CD14-positive monocyte (primary cell): ENCODE results near the gene TPST1. TPM values are rescaled to one million over a fixed set of nuclear protein-coding genes. Genes with fewer than 3 reads are reported as not detected.

Experiments
- DNase-seq, 3 donors: peaks; one replicate each; pipeline ENCODE4 v3.0.0-alpha.2; 2011 to 2022
- H2AFZ ChIP-seq: 2 replicates; pipeline ENCODE4 v1.6.0; 2012; ENCODE audit warnings: mild to moderate bottlenecking, low read depth, low read length, inconsistent platforms; ENCODE audit not compliant: insufficient read depth, poor library complexity, severe bottlenecking
- H3K27ac ChIP-seq, 2 donors: 1 replicate in 1 of 2; 2 replicates in 1 of 2; pipeline ENCODE4 v1.5.1; 2012 to 2013; ENCODE audit warnings: low read length in 2 of 2, control low read depth in 1 of 2, inconsistent platforms in 1 of 2, low read depth in 1 of 2, mild to moderate bottlenecking in 1 of 2
- H3K27me3 ChIP-seq, 2 donors: one replicate each; pipeline versions ENCODE4 v1.6.0 to v1.6.1; 2011 to 2013; ENCODE audit warnings: low read length in 2 of 2; ENCODE audit not compliant: control insufficient read depth in 2 of 2, insufficient read depth in 2 of 2
- H3K36me3 ChIP-seq, 2 donors: replicated peaks in 1 of 2; 1 replicate in 1 of 2; 2 replicates in 1 of 2; pipeline versions ENCODE4 v1.5.1 to v1.6.1; 2012 to 2013; ENCODE audit warnings: low read length in 2 of 2, control low read depth in 1 of 2, inconsistent platforms in 1 of 2, mild to moderate bottlenecking in 1 of 2; ENCODE audit not compliant: insufficient read depth in 2 of 2, control insufficient read depth in 1 of 2
- H3K4me1 ChIP-seq, 2 donors: 1 replicate in 1 of 2; 2 replicates in 1 of 2; pipeline versions ENCODE4 v1.5.1 to v1.6.1; 2012 to 2013; ENCODE audit warnings: low read length in 2 of 2, control low read depth in 1 of 2, inconsistent platforms in 1 of 2, mild to moderate bottlenecking in 1 of 2, moderate library complexity in 1 of 2; ENCODE audit not compliant: insufficient read depth in 2 of 2, control insufficient read depth in 1 of 2
- H3K4me2 ChIP-seq: replicated peaks from 2 replicates; pipeline ENCODE3; 2012; ENCODE audit warnings: low read length, moderate library complexity, mild to moderate bottlenecking; ENCODE audit not compliant: poor library complexity, severe bottlenecking; ENCODE audit errors: extremely low read depth
- H3K4me3 ChIP-seq, 3 experiments: fragments of 200-600 bp in 1 of 3; sonication (generic) in 1 of 3; replicated peaks in 1 of 3; 1 replicate in 2 of 3; 2 replicates in 1 of 3; pipeline ENCODE4 v1.5.1; 2011 to 2013; ENCODE audit warnings: low read length in 3 of 3, mild to moderate bottlenecking in 3 of 3, control low read depth in 2 of 3, low read depth in 2 of 3, inconsistent platforms in 1 of 3, moderate library complexity in 1 of 3
- H3K79me2 ChIP-seq: 2 replicates; pipeline ENCODE4 v1.6.0; 2012; ENCODE audit warnings: mild to moderate bottlenecking, control low read depth, inconsistent platforms, low read length, moderate library complexity; ENCODE audit not compliant: insufficient read depth
- H3K9ac ChIP-seq: 2 replicates; pipeline ENCODE4 v1.6.0; 2017; ENCODE audit warnings: low read length, mild to moderate bottlenecking; ENCODE audit not compliant: insufficient read depth, poor library complexity, severe bottlenecking
- H3K9me3 ChIP-seq, 2 donors: replicated peaks in 1 of 2; 1 replicate in 1 of 2; 2 replicates in 1 of 2; pipeline versions ENCODE4 v1.5.1 to v1.6.1; 2012 to 2013; ENCODE audit warnings: low read length in 2 of 2, control low read depth in 1 of 2; ENCODE audit not compliant: control insufficient read depth in 1 of 2, insufficient read depth in 1 of 2
- H4K20me1 ChIP-seq: 2 replicates; pipeline ENCODE4 v1.6.0; 2012; ENCODE audit warnings: mild to moderate bottlenecking, low read length, control low read depth, moderate library complexity; ENCODE audit not compliant: insufficient read depth
- H3K27ac Mint-ChIP-seq, 7 donors: one replicate each; pipeline ENCODE4 v1.8.0; 2020; ENCODE audit warnings: mild to moderate bottlenecking in 7 of 7, mixed read lengths in 7 of 7, moderate library complexity in 6 of 7, inconsistent platforms in 2 of 7
- H3K27me3 Mint-ChIP-seq, 3 donors: one replicate each; pipeline ENCODE4 v1.8.0; 2021 to 2022; ENCODE audit warnings: low read depth in 3 of 3, mild to moderate bottlenecking in 3 of 3, mixed read lengths in 3 of 3, moderate library complexity in 3 of 3, inconsistent platforms in 1 of 3
- H3K36me3 Mint-ChIP-seq, 2 donors: one replicate each; pipeline ENCODE4 v1.8.0; 2020; ENCODE audit warnings: mixed read lengths in 2 of 2, inconsistent platforms in 1 of 2, mild to moderate bottlenecking in 1 of 2
- H3K4me1 Mint-ChIP-seq: one replicate; pipeline ENCODE4 v1.8.0; 2020; ENCODE audit warnings: mild to moderate bottlenecking, mixed read lengths
- H3K4me3 Mint-ChIP-seq, 2 donors: one replicate each; pipeline ENCODE4 v1.8.0; 2020; ENCODE audit warnings: mild to moderate bottlenecking in 2 of 2, mixed read lengths in 2 of 2, moderate library complexity in 1 of 2
- H3K9me3 Mint-ChIP-seq, 7 donors: one replicate each; pipeline ENCODE4 v1.8.0; 2020 to 2022; ENCODE audit warnings: mixed read lengths in 7 of 7, mild to moderate bottlenecking in 6 of 7, moderate library complexity in 6 of 7, inconsistent platforms in 2 of 7
- WGBS: methylation state at CpG from one replicate; pipeline ENCODE4 v1.1.5; 2013; ENCODE audit warnings: missing lambda C conversion rate; ENCODE audit not compliant: insufficient coverage; 5-methylcytosine and 5-hydroxymethylcytosine counted together
- intact Hi-C, 2 donors: fragments of 100-400 bp; cut with micrococcal nuclease; formaldehyde crosslinking; loops; one replicate each; pipeline versions ENCODE4 v1.15.0 to v1.15.1; 2023
- polyA plus RNA-seq, 3 donors: library from polyadenylated mRNA; depleted of rRNA in 1 of 3; unstranded in 2 of 3; stranded (reverse) in 1 of 3; fragments of 300-500 nt in 2 of 3; fragments of >200 nt in 1 of 3; fragmentation: Illumina TruSeq in 2 of 3; gene quantifications; 1 replicate in 2 of 3; 2 replicates in 1 of 3; pipeline ENCODE4 v1.2.3, GENCODE V29; 2012 to 2021
- TF ChIP-seq, protein P1 (sequence below): fragments of 200-600 bp; IDR thresholded peaks from one replicate; pipeline ENCODE4 v1.8.0; 2022; ENCODE audit warnings: antibody characterized with exemption, mild to moderate bottlenecking

The TPST1 gene
- polyA plus RNA-seq, 3 donors, result 0.54 to 4.8 (median 4.2) TPM

DNA sequence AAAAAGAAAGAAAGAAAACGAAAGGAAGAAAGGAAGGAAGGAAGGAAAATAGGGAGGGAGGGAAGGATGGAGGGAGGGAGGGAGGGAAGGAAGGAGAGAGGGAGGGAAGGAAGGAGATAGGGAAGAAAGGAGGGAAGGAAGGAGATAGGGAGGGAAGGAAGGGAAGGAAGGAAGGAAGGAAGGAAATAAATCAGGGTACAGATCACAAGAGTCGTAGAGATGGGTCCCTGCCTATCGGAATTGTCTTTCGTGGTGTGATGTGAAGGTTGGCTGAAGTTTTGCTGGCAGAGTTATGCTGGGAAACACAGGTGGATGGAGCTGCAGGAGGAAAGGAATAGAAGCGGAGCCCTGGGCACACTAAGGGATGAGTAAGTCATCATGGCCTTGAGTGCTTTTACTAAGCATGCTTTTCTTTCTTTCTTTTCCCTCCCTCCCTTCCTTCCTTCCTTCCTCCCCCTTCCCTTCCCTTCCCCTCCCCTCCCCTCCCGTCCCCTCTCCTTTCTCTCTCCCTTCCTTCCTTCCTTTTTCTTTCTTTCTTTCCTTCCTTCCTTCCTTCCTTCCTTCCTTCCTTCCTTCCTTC, 11.9 kb upstream of the TPST1 start:
- WGBS, result 72% methylated on average over 4 of the region's 6 CpGs
- Mint-ChIP-seq H3K27me3 (peaks cover 1 to 6% (median 3%) of the 10 kb centered on the region in 3 donors), H3K36me3 (no peaks in the 10 kb centered on the region), H3K4me1 (peaks cover 5% of the 10 kb centered on the region), H3K9me3 (peaks cover 0 to 5% (median 2%) of the 10 kb centered on the region in 7 donors), H3K27ac (peak overlapping the region in 1 of 7 donors; percentile 57), H3K4me3 (no peak overlapping the region)
- TF ChIP-seq, protein P1, sequence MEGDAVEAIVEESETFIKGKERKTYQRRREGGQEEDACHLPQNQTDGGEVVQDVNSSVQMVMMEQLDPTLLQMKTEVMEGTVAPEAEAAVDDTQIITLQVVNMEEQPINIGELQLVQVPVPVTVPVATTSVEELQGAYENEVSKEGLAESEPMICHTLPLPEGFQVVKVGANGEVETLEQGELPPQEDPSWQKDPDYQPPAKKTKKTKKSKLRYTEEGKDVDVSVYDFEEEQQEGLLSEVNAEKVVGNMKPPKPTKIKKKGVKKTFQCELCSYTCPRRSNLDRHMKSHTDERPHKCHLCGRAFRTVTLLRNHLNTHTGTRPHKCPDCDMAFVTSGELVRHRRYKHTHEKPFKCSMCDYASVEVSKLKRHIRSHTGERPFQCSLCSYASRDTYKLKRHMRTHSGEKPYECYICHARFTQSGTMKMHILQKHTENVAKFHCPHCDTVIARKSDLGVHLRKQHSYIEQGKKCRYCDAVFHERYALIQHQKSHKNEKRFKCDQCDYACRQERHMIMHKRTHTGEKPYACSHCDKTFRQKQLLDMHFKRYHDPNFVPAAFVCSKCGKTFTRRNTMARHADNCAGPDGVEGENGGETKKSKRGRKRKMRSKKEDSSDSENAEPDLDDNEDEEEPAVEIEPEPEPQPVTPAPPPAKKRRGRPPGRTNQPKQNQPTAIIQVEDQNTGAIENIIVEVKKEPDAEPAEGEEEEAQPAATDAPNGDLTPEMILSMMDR, result no peak
- H3K36me3 ChIP-seq, result no peaks in the 10 kb centered on the region
- H3K4me1 ChIP-seq, result no peaks in the 10 kb centered on the region
- no peak overlapping the region for H3K27ac ChIP-seq
- H3K27me3 ChIP-seq, result no peaks in the 10 kb centered on the region
- H3K4me2 ChIP-seq, result no peak overlapping the region
- no peaks in the 10 kb centered on the region for H4K20me1 ChIP-seq
- H3K9ac ChIP-seq, result no peak overlapping the region
- no peak overlapping the region for H2AFZ ChIP-seq
- intact Hi-C loops, result no loop called here
- no peaks in the 10 kb centered on the region for H3K79me2 ChIP-seq
- no peaks in the 10 kb centered on the region for H3K9me3 ChIP-seq
- no peak for DNase-seq
- H3K4me3 ChIP-seq, result no peak overlapping the region

DNA sequence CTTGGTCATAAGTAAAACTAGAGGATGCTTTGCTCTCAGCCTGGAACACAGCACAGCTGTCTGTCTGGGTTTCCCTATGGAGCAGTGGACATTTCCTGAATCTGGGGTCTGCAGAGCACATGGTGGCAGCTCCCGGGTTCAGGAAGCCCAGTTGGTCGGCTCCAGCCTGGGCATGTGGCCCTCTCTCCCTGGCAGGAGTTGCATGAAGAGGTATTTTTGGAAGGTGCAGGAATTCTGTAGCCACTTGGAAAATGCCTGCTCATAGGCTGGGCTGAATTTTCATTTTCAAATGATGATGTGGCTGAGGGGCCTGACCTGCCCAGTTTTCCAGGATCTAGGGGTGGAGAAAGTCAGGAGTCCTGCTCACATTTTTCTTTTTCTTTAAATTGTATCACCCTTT, 6.7 kb upstream of the TPST1 start:
- no peaks in the 10 kb centered on the region for H3K36me3 ChIP-seq
- H3K27ac Mint-ChIP-seq, result no peak overlapping the region
- H2AFZ ChIP-seq, result no peak overlapping the region
- H3K9me3 ChIP-seq, result no peaks in the 10 kb centered on the region
- H3K4me1 Mint-ChIP-seq, result peaks cover 11% of the 10 kb centered on the region
- H3K27me3 Mint-ChIP-seq, result peaks cover 14 to 31% (median 18%) of the 10 kb centered on the region in 3 donors
- H3K36me3 Mint-ChIP-seq, result no peaks in the 10 kb centered on the region
- WGBS, result 100% methylated on average over 1 of the region's 2 CpGs
- H3K9me3 Mint-ChIP-seq, result peaks cover 0 to 2% (median 0%) of the 10 kb centered on the region in 7 donors
- H3K27ac ChIP-seq, result no peak overlapping the region
- intact Hi-C loops, result no loop called here
- H3K4me3 Mint-ChIP-seq, result no peak overlapping the region
- H3K9ac ChIP-seq, result no peak overlapping the region
- H4K20me1 ChIP-seq, result no peaks in the 10 kb centered on the region
- TF ChIP-seq, protein P1, result no peak
- H3K4me3 ChIP-seq, result no peak overlapping the region
- peaks cover 0 to 14% of the 10 kb centered on the region in 2 donors for H3K27me3 ChIP-seq
- DNase-seq, result no peak
- no peaks in the 10 kb centered on the region for H3K4me1 ChIP-seq
- H3K79me2 ChIP-seq, result no peaks in the 10 kb centered on the region
- no peak overlapping the region for H3K4me2 ChIP-seq
